Measurements from ENCODE around the gene CCDC18. TPM values are rescaled to one million over a fixed set of nuclear protein-coding genes. Genes with fewer than 3 reads are reported as not detected.
"Not testable (repeated sequence)": the region's sequence is repeated elsewhere in the genome, so short reads cannot be mapped to it uniquely, and the experiment has no call there.

Gene CCDC18
- total RNA-seq, 4 donors from 2014 or later = 2.2 to 15.5 (median 3.6) TPM

DNA sequence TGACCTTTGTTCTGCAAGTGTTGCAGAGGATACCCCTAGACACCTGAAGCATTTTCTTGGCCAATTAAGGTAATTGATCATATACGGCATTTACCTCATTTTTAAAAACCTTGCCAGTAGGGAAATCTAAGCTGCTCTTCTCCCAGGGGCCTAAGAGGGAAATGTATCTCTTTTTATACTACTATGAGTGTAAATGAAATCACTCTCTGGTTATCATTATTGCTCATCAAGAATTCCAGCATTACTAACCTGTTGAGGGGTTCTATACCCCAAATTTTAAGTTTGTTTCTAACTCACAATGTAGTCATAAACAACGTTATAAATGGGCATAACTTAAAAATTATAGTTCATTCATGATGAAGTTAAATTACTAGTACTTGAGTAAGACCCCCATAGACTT is 27.7 kb upstream of the CCDC18 start:
- intact Hi-C loops (cut with DNase I) = no loop called here
- no peak for DNase-seq
- H3K4me1 ChIP-seq = no peaks in the 10 kb centered on the region
- peaks cover 8 to 9% of the 10 kb centered on the region in 2 donors for H3K36me3 ChIP-seq
- H3K27me3 ChIP-seq = no peaks in the 10 kb centered on the region
- WGBS, 2 donors = 94 to 98% methylated on average over 2 of the region's 2 CpGs
- TF ChIP-seq, protein P1, sequence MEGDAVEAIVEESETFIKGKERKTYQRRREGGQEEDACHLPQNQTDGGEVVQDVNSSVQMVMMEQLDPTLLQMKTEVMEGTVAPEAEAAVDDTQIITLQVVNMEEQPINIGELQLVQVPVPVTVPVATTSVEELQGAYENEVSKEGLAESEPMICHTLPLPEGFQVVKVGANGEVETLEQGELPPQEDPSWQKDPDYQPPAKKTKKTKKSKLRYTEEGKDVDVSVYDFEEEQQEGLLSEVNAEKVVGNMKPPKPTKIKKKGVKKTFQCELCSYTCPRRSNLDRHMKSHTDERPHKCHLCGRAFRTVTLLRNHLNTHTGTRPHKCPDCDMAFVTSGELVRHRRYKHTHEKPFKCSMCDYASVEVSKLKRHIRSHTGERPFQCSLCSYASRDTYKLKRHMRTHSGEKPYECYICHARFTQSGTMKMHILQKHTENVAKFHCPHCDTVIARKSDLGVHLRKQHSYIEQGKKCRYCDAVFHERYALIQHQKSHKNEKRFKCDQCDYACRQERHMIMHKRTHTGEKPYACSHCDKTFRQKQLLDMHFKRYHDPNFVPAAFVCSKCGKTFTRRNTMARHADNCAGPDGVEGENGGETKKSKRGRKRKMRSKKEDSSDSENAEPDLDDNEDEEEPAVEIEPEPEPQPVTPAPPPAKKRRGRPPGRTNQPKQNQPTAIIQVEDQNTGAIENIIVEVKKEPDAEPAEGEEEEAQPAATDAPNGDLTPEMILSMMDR (IDR thresholded peaks at IDR 0.05) = no peak
- no peak for TF ChIP-seq POLR2A (IDR thresholded peaks at IDR 0.05)
- no peaks in the 10 kb centered on the region for H3K9me3 ChIP-seq
- no peak overlapping the region for H3K27ac ChIP-seq
- no peak overlapping the region for H3K4me3 ChIP-seq (replicated peaks in 1 of 3)

DNA sequence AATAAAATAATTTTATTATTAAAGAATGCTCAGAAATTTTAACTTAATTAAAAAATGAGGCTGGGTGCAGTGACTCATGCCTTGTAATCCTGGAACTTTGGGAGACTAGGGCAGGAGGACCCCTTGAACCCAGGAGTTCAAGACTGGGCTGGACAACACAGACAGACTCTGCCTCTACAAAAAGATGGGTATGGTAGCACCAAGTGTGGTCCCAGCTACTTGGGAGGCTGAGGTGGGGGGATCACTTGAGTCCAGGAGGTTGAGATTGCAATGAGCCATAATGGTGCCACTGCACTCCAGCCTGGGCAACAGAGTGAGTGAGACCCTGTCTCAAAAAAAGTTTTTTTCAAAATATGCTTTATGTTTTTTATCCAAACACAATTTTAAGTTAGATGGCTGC is 25.6 kb upstream of the CCDC18 start:
- Histone ChIP-seq H3K36me3 (peaks cover 16 to 17% of the 10 kb centered on the region in 2 donors), H3K27ac (no peak overlapping the region), H3K9me3 (no peaks in the 10 kb centered on the region), H3K4me3 (replicated peaks in 1 of 3) (no peak overlapping the region), H3K27me3 (no peaks in the 10 kb centered on the region), H3K4me1 (no peaks in the 10 kb centered on the region)
- TF ChIP-seq POLR2A (IDR thresholded peaks at IDR 0.05) = no peak
- TF ChIP-seq, protein P1 (IDR thresholded peaks at IDR 0.05) = no peak
- no peak for DNase-seq
- intact Hi-C loops (cut with DNase I) = no loop called here

DNA sequence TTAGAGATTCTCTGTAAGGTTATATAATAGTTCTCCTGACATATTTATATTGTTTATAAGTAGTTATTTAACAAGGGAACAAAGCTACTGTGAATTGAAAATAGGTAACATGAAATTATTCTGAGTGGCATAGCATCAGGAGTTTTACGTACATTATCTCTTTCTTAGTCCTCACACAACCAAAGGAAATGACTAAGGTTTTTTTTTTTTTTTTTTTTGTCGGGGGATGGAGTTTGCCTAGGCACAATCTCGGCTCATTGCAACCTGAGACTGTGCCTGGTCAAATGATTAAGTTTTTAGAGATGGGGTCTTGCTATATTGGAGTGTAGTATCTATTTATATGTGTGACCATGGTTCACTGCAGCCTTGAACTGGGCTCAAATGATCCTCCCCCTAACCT is 25.2 kb upstream of the CCDC18 start:
- Histone ChIP-seq H3K4me1 (no peaks in the 10 kb centered on the region), H3K36me3 (peaks cover 16 to 17% of the 10 kb centered on the region in 2 donors), H3K27me3 (no peaks in the 10 kb centered on the region), H3K4me3 (replicated peaks in 1 of 3) (no peak overlapping the region), H3K27ac (no peak overlapping the region), H3K9me3 (no peaks in the 10 kb centered on the region)
- WGBS, 2 donors = 78 to 85% methylated on average over 3 of the region's 3 CpGs
- TF ChIP-seq, protein P1 (IDR thresholded peaks at IDR 0.05) = no peak
- no peak for TF ChIP-seq POLR2A (IDR thresholded peaks at IDR 0.05)
- intact Hi-C loops (cut with DNase I) = no loop called here
- DNase-seq = no peak

DNA sequence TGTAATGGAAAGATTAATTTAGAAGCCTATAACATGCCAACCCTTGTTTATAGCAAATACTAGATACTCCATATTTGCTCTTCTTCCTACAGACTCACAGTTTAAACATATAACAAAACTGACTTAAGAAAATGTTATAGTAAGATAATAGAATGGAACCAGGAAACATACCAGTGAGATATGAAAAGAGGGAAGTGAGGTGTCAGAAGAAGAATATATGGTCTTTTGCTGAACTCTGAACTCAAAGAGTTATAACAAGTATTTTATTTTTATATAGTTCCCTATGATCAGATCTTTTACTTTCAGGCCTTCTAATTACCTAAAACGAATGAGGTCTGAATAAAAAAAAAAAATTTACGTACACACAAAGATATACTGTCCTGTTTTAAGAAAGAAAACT is 21.2 kb upstream of the CCDC18 start:
- no peak overlapping the region for H3K4me3 ChIP-seq (replicated peaks in 1 of 3)
- no peaks in the 10 kb centered on the region for H3K9me3 ChIP-seq
- 89 to 90% methylated on average over 2 of the region's 2 CpGs for WGBS, 2 donors

DNA sequence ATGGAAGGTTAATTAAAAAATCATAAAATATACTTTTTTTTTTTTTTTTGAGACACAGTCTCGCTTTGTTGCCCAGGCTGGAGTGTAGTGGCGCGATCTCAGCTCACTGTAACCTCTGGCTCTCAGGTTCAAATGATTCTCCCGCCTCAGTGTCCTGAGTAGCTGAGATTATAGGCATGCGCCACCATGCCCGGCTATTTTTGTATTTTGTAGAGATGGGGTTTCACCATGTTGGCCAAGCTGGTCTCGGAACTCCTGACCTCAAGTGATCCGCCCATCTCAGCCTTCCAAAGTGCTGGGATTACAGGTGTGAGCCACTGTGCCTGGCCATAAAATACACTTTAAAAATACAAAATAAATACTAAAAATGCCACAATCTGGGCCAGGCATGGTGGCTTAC is 17.2 kb upstream of the CCDC18 start:
- H3K27me3 ChIP-seq; H3K4me3 ChIP-seq (replicated peaks in 1 of 3); H3K27ac ChIP-seq; intact Hi-C loops (cut with DNase I); DNase-seq; H3K4me1 ChIP-seq; H3K36me3 ChIP-seq; H3K9me3 ChIP-seq: not testable (repeated sequence)
- WGBS, 2 donors = 92 to 94% methylated on average over 8 of the region's 8 CpGs

More for the DNA sequence above, 21.2 kb upstream of the CCDC18 start:
- DNase-seq = no peak
- Histone ChIP-seq H3K27ac (no peak overlapping the region), H3K36me3 (peaks cover 14 to 17% of the 10 kb centered on the region in 2 donors), H3K4me1 (no peaks in the 10 kb centered on the region), H3K27me3 (no peaks in the 10 kb centered on the region)
- no peak for TF ChIP-seq POLR2A (IDR thresholded peaks at IDR 0.05)
- TF ChIP-seq, protein P1 (IDR thresholded peaks at IDR 0.05) = no peak
- intact Hi-C loops (cut with DNase I) = no loop called here

DNA sequence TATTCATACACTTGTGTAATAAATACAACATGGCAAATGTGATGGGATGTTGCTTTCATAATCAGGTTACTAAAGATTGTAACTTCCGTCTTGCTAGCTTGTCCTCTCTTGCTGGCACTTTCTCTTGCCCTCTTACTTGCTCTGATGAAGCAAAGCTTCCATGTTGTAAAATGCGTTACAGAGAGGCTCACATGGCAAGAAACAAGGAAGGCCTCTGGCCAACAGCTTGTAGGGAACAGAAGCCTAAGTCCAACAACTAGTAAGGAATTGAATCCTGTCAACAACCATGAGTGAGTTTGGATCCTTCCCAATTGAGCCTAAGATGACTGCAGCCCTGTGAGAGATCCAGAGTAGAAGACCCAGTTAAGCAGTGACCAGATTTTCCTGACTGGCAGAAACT is 15.7 kb upstream of the CCDC18 start:
- no peaks in the 10 kb centered on the region for H3K9me3 ChIP-seq
- no peak overlapping the region for H3K27ac ChIP-seq
- no peak for DNase-seq
- intact Hi-C loops (cut with DNase I) = no loop called here
- whole genome bisulfite sequencing, 2 donors = 92 to 98% methylated on average over 2 of the region's 2 CpGs
- TF ChIP-seq, protein P1 (IDR thresholded peaks at IDR 0.05) = no peak
- no peak for TF ChIP-seq POLR2A (IDR thresholded peaks at IDR 0.05)
- H3K4me1 ChIP-seq = no peaks in the 10 kb centered on the region
- H3K27me3 ChIP-seq = no peaks in the 10 kb centered on the region
- no peaks in the 10 kb centered on the region for H3K36me3 ChIP-seq
- no peak overlapping the region for H3K4me3 ChIP-seq (replicated peaks in 1 of 3)

DNA sequence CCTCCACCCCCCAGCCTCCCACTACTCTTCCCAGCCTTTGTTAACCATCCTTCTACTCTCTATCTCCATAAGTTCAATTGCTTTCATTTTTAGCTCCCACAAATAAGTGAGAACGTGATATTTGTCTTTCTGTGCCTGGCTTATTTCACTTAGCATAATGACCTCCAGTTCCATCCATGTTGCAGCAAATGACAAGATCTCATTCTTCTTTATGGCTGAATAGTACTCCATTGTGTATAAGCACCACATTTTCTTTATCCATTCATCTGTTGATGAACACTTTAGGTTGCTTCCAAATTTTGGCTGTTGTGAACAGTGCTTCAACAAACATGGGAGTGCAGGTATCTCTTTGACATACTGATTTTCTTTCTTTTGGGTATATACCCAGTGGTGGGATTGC is 14.6 kb upstream of the CCDC18 start:
- 95 to 96% methylated on average over 1 of the region's 1 CpG for WGBS, 2 donors

More for the DNA sequence above, 14.6 kb upstream of the CCDC18 start:
- DNase-seq; H3K27ac ChIP-seq; intact Hi-C loops (cut with DNase I); H3K4me3 ChIP-seq (replicated peaks in 1 of 3); H3K9me3 ChIP-seq; H3K27me3 ChIP-seq; H3K36me3 ChIP-seq; H3K4me1 ChIP-seq: not testable (repeated sequence)

Data from thyroid gland (tissue), 4 donors.